GM19395 (cell line): Measurements from ENCODE around the gene LINC00632.

Experiments
- ATAC-seq: cut with Tn5 transposase; IDR thresholded peaks from one replicate; pipeline ENCODE4 v1.9.1; 2021; ENCODE audit warnings: mild to moderate bottlenecking, moderate library complexity; ENCODE audit not compliant: unreplicated experiment

LINC00632 gene

DNA sequence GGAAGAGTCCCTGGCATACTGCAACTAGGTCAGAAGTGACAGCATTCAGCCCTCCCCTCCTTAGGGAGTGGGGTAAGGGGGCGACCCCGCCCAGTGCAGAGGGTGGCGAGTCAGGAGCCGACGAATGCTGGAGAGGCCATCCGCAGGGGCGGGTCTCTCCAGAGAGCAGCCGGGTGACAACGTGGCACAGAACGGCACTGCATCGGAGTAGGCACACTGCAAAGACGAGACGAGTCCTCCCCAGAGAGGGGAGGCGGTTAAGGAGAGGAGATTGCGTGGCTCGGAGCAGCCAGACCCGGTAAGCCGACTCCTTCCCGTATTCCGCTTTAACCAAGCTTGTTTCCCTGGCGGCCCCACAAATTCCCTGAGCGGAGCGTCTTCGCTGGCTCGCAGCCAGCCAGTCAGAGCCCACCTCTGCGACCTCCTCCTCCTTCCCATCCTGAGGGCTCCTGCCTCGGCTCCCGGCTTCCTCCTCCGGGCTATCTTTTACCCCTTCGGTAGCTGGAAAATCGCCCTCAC is 54.9 kb downstream of the LINC00632 start:
- ATAC-seq: no peak

DNA sequence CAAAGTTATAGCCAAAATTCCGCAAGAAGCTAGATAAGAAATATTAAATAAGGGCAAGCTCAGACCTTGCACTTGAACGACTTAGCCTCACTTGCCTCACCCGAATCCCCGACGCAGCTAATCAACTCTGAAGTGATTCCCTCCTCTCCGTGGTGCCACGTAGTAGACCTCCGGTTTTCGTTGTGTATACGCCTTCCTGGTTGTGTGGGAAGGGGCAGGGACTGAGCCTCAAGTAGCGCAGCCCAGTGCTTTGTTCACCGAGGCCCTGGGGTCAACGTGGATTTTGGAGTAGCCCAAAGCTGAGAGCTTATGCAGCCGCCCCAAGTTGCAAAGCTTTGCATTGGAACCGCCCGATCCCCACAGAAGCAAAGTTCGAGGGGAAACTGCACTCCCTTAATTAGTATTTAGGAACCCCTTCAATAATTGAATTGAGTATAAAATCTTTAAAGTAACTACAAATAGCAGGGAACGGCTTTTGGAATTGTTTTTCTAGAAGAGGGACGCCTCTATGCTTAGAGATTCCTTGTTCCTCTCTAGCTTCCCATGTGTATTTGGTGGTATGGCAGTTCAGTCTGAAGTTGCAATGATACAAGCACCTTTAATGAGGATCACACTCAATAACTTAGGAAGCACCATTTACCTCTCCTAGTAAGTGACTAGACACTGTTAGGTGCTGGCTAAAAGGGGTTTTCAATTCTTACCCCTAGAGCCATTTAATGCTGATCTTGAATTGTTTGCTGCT is 55.7 kb downstream of the LINC00632 start:
- no peak for ATAC-seq

DNA sequence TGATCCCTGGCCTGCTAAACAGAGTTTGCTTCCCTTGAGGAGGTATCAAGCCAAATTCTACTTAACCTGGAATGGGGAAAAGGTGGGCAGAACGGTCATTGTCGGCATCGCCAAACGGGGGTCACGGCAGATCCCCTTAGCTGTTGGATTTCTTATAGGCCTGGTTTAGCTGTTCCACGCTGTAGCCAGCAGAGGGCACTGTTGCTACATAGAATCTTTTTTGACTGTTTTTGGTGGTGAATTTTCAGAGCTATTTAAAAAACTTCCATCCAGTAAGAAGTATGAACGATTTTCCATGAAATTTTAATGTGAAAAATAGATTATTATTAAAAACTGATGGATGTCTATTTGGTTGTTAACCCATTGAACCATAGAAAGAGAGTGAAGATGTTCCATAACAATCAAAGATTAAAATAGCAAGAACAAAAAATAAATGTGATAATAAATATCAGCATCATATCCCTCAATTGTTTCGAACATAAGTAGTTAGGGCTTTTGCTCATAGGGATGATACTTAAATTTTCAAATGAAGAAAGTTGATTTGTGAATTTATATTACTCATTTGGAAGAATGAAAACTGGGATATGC is 56.6 kb downstream of the LINC00632 start:
- ATAC-seq: no peak

DNA sequence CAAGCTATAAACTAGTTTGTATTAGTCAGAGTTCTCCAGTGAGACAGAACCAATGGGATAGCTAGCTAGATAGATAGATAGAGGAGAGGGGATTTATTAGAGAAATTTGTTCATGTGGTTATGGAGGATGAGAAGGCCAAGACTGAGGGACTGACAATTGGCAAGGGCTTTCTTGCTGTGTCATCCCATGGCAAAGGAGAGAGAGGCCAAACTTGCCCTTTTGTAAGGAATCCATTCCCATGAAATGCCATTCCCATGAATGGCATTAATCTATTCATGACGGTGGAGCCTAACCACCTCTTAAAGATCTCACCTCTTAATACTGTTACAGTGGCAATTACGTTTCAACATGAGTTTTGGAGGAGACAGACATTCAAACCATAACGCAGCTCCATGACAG is 58.1 kb downstream of the LINC00632 start:
- no peak for ATAC-seq

DNA sequence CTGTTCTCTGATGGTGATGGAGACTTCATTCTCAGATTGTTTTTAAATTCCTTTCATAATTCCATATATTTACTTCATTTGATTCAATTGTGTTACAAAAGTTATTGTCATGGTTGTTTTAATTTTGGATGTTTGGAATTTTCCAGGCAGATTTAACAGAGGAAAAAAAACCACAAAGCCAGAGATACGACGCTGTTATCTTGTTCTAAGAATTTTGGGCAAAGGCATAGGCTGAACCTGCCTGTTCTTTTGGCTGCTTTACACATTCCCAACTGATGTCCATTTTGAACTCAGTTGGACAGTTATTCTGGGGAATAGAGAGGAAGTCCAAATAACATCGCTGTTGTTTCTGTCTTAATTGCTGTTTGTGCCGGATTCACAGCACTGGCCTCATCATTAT is 65.7 kb downstream of the LINC00632 start:
- no peak for ATAC-seq

DNA sequence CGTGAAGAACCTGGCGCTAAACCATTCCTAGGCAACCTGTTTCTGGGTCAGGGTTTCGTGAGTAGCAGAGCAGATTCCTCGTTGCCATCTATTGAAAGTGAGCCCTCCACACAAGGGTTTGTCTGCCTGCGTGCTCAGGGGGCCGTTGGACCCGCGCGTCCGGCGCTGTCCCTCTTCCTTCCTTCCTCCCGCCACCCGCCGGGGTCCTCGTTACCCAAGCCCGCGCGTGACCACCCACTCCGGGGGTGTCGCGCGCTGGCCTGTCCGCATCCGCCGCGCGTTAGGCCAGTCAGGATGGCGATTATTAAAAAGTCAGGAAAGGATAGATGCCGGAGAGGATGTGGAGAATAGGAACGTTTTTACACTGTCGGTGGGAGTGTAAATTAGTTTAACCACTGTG is 66.8 kb downstream of the LINC00632 start:
- ATAC-seq: no peak

DNA sequence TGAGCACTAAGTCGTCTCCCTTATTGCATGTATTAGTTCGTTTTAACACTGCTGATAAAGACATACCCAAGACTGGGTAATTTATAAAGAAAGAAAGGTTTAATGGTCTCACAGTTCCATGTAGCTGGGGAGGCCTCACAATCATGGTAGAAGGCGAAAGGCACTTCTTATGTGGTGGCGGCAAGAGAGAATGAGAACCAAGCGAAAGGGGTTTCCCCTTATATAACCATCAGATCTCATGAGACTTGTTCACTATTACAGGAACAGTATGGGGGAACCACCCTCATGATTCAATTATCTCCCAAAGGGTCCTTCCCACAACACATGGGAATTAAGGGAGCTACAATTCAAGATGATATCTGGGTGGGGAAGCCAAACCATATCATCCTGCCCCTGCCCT is 85.1 kb downstream of the LINC00632 start:
- ATAC-seq: no peak

DNA sequence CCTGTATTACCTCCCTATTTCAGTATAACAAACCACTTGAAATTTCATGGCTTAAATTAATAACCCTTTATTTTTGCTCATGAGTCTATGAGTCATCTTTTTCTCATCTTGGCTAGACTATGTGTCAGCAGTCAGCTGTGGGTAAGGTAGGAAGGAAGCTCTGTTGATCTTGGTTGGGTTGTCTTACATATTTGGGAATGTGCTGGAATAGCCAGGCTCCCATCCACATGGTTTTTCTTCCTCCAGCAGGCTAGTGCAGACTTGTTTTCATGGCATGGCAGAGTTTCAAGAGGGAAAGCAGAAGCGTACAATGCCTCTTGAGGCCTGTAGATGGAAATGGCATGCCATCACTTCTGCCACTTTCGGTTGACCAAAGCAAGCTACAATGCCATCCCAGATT is 89.7 kb downstream of the LINC00632 start:
- no peak for ATAC-seq

DNA sequence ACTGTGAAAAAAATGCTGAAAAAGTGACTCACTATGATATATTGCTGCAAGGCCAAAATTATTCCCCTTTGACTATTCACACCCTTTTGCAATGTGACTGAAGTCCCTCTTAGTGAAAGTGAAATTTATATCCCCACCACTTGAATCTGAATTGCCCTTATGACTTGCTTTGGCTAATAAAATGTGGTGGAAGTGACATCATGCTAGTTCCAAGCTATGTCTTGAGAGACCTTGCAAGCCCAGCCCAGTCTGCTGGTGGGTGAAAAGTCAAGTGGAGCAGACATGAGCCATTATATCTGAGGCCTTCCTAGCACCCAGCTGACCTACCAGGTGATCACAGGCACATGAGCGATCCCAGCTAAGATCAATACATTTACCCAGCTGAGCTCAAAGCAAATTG is 94.7 kb downstream of the LINC00632 start:
- ATAC-seq: no peak

DNA sequence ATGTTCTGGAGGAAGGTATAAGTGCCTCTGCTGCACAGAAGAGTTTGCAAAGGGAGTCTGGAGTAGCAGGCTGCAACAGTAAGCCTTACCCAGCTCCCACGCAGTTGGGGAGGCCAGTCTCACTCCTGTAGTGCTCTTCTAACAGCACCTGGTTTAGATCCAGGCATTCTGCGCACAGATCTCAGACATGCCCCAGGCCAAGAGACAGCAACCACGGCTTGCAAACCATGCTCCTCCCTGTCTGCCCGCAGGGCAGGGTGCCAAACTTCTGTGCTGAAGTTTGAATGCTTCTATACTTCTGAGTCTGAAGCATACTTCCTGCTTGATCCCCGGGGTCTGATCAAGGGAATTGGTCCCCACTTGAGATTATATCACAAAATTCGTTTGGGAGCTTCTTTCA is 106.3 kb downstream of the LINC00632 start:
- ATAC-seq: no peak

DNA sequence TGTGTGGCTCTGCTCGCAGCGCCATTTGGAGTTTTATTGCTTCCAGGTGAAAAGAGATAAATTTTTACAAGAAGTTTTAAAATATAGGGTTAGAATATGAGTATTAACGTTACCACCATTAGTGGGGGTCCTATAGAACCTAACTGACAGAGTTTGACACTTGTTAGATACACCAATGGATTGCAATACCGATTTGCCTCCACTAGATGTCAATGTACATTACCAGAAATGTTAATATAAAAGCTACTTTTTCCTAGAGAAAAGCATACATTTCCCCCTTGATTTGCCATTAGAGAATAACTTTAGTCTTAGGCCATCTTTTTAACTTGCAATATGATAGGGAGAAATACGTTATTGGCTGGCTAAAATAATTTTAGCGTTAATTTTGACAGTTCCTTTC is 108.4 kb downstream of the LINC00632 start:
- ATAC-seq: peak; percentile 69

DNA sequence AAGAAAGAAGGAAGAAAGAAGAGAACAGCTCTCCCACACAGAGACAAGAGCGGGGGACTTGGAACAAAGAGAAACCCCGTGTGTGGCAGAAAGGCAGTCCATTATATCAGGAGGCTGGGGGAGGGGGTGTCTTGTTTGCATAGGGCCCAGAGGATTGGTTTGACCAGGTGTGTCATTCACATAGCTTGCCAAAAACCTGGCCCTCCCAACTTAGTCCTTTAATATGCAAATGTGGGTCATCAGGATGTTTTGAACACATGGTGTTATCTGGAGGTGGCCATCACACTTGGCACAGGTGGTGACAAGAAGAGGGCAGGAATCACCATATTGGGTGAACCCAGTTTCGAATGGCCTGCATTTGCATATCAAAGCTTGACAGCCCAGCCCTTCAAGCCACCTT is 111.7 kb downstream of the LINC00632 start:
- ATAC-seq: no peak

DNA sequence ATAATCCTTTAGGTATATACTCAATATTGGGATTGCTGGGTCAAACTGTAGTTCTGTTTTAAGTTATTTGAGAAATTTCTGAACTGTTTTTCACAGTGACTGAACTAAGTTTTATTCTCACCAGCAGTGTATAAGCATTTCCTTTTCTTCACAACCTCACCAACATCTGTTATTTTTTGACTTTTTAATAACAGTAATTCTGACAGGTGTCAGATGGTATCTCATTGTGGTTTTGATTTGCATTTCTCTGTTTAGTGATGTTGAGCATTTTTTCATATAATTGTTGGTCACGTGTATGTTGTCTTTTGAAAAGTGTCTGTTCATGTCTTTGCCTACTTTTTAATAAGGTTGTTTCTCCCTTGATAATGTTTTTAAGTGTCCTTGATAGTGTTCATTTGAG is 112.6 kb downstream of the LINC00632 start:
- no peak for ATAC-seq

DNA sequence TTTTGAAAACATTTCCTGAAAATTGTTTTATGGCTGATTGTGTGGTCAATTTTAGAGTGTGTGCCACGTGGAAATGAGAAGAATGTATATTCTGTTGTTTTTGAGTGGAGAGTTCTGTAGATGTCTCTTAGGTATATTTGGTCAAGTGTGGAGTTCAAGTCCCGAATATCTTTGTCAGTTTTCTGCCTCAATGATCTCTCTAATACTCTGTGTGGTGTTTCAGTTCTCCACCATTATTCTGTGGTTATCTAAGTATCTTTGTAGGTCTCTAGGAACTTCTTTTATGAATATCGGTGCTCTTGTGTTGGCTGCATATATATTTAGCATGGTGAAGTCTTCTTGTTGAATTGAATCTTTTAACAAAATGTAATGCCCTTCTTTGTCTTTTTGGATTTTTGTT is 113.3 kb downstream of the LINC00632 start:
- no peak for ATAC-seq

DNA sequence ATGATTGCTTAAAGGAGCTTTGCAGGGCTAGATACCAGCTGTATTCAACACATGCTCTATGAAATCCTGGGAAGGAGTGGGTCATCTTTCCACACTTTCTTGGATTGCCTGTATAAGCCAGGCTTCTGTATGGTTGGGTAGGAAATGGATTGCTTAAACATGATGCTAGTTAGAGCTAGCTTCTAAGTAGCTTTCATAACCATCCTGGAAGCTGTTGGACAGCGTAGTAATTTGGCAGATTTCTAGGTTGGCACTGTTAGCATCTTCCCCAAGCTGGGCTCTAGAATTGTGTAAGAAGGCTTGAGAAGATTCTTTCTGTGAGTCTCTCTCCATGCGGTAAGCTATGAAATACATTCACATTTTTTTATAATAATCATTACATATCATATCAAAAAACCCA is 127.3 kb downstream of the LINC00632 start:
- ATAC-seq: no peak
